Lower lobe of right lung (tissue), 2 donors: Measurements from ENCODE around the gene CHIC2. TPM values are rescaled to one million over a fixed set of nuclear protein-coding genes. Genes with fewer than 3 reads are reported as not detected.

Source experiments
- ATAC-seq, 2 donors: fragments of 200-7000 bp; cut with Tn5 transposase; one replicate each; pipeline ENCODE4 v1.9.1; 2020 to 2022; ENCODE audit warnings: mild to moderate bottlenecking in 2 of 2, moderate library complexity in 2 of 2
- DNase-seq: peaks from one replicate; pipeline ENCODE4 v3.0.0-alpha.2; 2020
- H3K27ac ChIP-seq: fragments of 200-600 bp; one replicate; pipeline ENCODE4 v1.8.0; 2022
- H3K27me3 ChIP-seq: fragments of 200-600 bp; one replicate; pipeline ENCODE4 v1.8.0; 2022; ENCODE audit warnings: low read depth
- H3K36me3 ChIP-seq: fragments of 200-600 bp; one replicate; pipeline ENCODE4 v1.8.0; 2022; ENCODE audit warnings: mild to moderate bottlenecking
- H3K4me1 ChIP-seq: fragments of 200-600 bp; one replicate; pipeline ENCODE4 v1.8.0; 2022
- H3K4me3 ChIP-seq: fragments of 200-600 bp; one replicate; pipeline ENCODE4 v1.8.0; 2022; ENCODE audit warnings: mild to moderate bottlenecking
- H3K9me3 ChIP-seq: fragments of 200-600 bp; one replicate; pipeline ENCODE4 v1.8.0; 2022
- CTCF ChIP-seq: fragments of 200-600 bp; IDR thresholded peaks from one replicate; pipeline ENCODE4 v1.8.0; 2022; ENCODE audit warnings: antibody characterized with exemption, mild to moderate bottlenecking
- intact Hi-C: fragments of 100-400 bp; cut with DNase I; formaldehyde crosslinking; loops from one replicate; pipeline ENCODE4 v1.11.0; 2022
- total RNA-seq: library from RNA; stranded (reverse); fragmentation: NEBNext Ultra II Directional; extraction: Animal tissue kit (Norgen Biotek cat#: 25700); gene quantifications from one replicate; pipeline ENCODE4 v1.2.1, GENCODE V29; 2021
- donor health status: DM: no; HTN: yes; CAD: no; lungs with severe emphysema.

CHIC2 gene
- total RNA-seq, 1 donor from 2014 or later, result 30.1 TPM

DNA sequence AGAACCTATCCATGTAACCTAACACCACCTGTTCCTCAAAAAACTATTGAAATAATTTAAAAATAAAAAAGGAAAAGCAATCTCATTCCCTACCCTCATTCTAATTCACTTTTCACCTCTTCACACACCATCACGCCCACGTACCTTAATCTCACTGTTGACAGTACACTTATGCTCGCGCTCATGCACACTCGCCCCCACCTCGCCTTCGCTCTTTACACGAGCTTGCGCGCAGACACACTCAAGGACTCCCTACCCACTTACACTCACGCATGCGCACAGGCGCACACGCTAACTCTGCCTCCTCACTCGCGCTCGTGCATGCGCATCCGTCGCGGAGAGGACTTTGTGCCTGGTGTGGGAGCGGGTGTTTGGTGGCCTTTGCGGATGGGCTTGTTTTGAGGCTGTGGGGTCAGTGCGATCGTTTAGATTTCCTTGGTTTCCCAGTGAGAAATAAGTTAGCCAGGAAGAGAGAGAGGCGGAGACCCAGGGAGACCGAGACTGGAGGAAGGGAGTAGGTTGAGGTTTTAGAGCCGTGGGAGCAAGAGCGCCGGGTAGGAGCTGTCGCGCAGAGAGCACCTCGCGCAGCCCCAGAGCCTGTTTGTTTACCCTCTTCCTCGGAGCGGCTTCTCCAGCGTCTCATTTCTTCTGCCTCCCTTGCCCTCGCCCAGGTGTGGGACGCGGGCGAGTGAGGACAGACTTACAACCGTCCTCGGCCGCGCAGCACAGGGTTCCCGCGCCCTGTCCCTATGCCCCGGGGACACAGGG lies 27.4 kb upstream of the CHIC2 start:
- DNase-seq (peak; percentile 89), ATAC-seq (peak; percentile 91 to 96)
- Histone ChIP-seq H3K9me3 (no peaks in the 10 kb centered on the region), H3K27me3 (peaks cover 64% of the 10 kb centered on the region), H3K4me3 (peak overlapping the region; percentile 54), H3K4me1 (peaks cover 20% of the 10 kb centered on the region), H3K36me3 (no peaks in the 10 kb centered on the region), H3K27ac (no peak overlapping the region)
- intact Hi-C loops, result no loop called here
- no peak for TF ChIP-seq CTCF

DNA sequence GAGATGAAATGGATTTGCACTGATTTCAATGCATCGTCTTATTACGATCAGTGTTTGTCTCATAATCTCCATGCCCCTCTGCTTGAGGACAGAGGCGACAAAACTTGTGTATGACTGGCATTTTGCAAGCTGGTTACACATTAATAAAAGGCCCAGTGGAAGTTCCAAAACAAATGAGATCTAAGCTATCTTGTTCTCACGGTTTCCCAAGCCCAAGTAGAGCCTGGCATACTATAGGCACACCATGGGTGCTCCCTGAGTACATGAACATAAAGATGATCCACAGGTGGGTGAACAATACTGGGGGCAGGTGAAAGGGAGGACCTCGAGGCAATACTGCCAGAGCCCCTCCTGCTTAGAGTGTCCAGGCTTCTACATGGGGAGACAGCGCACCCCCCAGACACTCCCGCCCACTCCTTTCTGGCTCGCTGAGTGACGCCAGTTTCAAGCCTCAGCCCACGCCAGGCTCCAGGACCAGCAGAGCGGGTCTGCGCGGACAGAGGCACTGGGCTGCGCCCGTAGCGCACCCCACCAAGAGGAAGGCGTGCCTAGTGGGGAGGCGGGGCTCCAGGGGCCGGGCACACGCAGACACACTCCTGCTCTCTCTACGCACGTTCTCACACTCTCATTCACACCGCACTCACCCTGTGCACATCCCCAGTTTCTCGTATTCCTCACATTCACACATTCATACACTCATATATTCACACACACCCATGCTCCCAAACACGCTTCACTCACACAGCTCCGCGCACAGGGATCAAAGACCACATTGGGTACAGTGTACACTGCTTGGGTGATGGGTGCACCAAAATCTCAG lies 26.6 kb upstream of the CHIC2 start:
- peak overlapping the region; percentile 54 for H3K4me3 ChIP-seq
- no peaks in the 10 kb centered on the region for H3K36me3 ChIP-seq
- H3K4me1 ChIP-seq, result peaks cover 20% of the 10 kb centered on the region
- ATAC-seq (peak; percentile 83 to 90), DNase-seq (peak; percentile 57)
- intact Hi-C loops, result no loop called here
- no peak for TF ChIP-seq CTCF
- H3K27ac ChIP-seq, result no peak overlapping the region
- peaks cover 56% of the 10 kb centered on the region for H3K27me3 ChIP-seq
- no peaks in the 10 kb centered on the region for H3K9me3 ChIP-seq

- no peaks in the 10 kb centered on the region for H3K9me3 ChIP-seq
- intact Hi-C loops, result no loop called here
- TF ChIP-seq CTCF, result no peak
- peaks cover 50% of the 10 kb centered on the region for H3K27me3 ChIP-seq
- peaks cover 20% of the 10 kb centered on the region for H3K4me1 ChIP-seq
- DNase-seq (no peak), ATAC-seq (no peak)
- no peak overlapping the region for H3K4me3 ChIP-seq
- no peaks in the 10 kb centered on the region for H3K36me3 ChIP-seq
- H3K27ac ChIP-seq, result no peak overlapping the region
These were observed 26.0 kb upstream of the CHIC2 start for GRCh38 chr4:54090404-54090803.

DNA sequence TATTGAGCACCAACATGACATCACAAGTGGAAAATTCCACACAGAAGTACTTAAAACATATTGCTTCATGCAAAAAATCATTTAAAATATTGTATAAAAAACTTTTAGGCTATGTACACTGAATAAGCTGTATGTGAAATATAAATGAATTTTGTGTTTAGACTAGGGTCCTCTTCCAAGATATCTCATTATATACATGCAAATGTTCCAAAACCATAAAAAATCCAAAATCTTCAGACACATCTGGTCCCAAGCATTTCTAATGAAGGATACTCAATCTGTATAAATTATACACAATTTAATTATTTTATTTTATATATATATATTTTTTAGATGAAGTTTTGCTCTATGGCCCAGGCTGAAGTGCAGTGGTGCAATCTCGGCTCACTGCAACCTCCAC lies 25.5 kb upstream of the CHIC2 start:
- no peak overlapping the region for H3K27ac ChIP-seq
- intact Hi-C loops, result no loop called here
- ATAC-seq (no peak), DNase-seq (no peak)
- H3K27me3 ChIP-seq, result peaks cover 45% of the 10 kb centered on the region
- peaks cover 20% of the 10 kb centered on the region for H3K4me1 ChIP-seq
- TF ChIP-seq CTCF, result no peak
- H3K9me3 ChIP-seq, result no peaks in the 10 kb centered on the region
- no peak overlapping the region for H3K4me3 ChIP-seq
- H3K36me3 ChIP-seq, result no peaks in the 10 kb centered on the region

- DNase-seq (no peak), ATAC-seq (peak in 1 of 2 donors; percentile 35)
- H3K27ac ChIP-seq, result no peak overlapping the region
- intact Hi-C loops, result no loop called here
- H3K36me3 ChIP-seq, result no peaks in the 10 kb centered on the region
- no peak for TF ChIP-seq CTCF
- no peaks in the 10 kb centered on the region for H3K9me3 ChIP-seq
- peaks cover 5% of the 10 kb centered on the region for H3K4me1 ChIP-seq
- H3K27me3 ChIP-seq, result peaks cover 4% of the 10 kb centered on the region
- no peak overlapping the region for H3K4me3 ChIP-seq
These were observed 20.9 kb upstream of the CHIC2 start for GRCh38 chr4:54085284-54085683.
